Smooth muscle cell of the coronary artery (primary cell): Measurements from ENCODE around the gene LRP8. TPM values are rescaled to one million over a fixed set of nuclear protein-coding genes. Genes with fewer than 3 reads are reported as not detected.

ENCODE experiments used
- total RNA-seq: library from RNA; depleted of rRNA; stranded (reverse); fragments of >200 nt; gene quantifications from 2 replicates; pipeline ENCODE4 v1.2.3, GENCODE V29; 2014; ENCODE audit warnings: low replicate concordance

Gene LRP8
- 8.7 and 16.1 TPM in 2 replicates for total RNA-seq

GRCh38 chr1:53328009-53328461, at the start of gene LRP8:
TSS of gene LRP8 (minus strand) at chr1:53328070. CDS start at chr1:53327912, 158 bp downstream.

GRCh38 chr1:53238197-53239155, 89.4 kb downstream of the LRP8 start, which contains the start of gene MAGOH:
TSS of gene MAGOH (minus strand) at chr1:53238518. CDS start at chr1:53238448, 70 bp downstream.

GRCh38 chr1:53220171-53220961, 107.5 kb downstream of the LRP8 start, which contains the start of gene CZIB:
TSS of gene CZIB (minus strand) at chr1:53220634. CDS start at chr1:53220575, 59 bp downstream.

GRCh38 chr1:53196485-53197290, 131.2 kb downstream of the LRP8 start, which contains the start of gene CPT2:
TSS of gene CPT2 (plus strand) at chr1:53196824. CDS start at chr1:53196944, 120 bp downstream.

Other genes with a start within 250 kb of the LRP8 start
- gene SLC1A7, start 185.4 kb downstream of the LRP8 start, total RNA-seq: 0.23 and 2.6 TPM in 2 replicates
- 6.0 and 11.2 TPM in 2 replicates for gene CPT2, start 131.2 kb downstream of the LRP8 start, total RNA-seq
- gene CZIB, start 107.4 kb downstream of the LRP8 start, total RNA-seq: 44.0 and 55.1 TPM in 2 replicates
- 45.6 and 46.6 TPM in 2 replicates for gene MAGOH, start 89.6 kb downstream of the LRP8 start, total RNA-seq
- not detected in 2 replicates for gene DMRTB1, start 131.3 kb upstream of the LRP8 start, total RNA-seq